22Rv1 (cell line): ENCODE results near the gene RBM15B.

Experiments used
- ZFX ChIP-seq: fragments of 450-650 bp; IDR thresholded peaks from 2 replicates; pipeline ENCODE4 v1.6.1; 2017; ENCODE audit warnings: antibody characterized with exemption, borderline replicate concordance
- TF ChIP-seq, protein P1 (sequence below): fragments of 450-650 bp; IDR thresholded peaks from 2 replicates; pipeline ENCODE4 v1.5.1; 2017; ENCODE audit warnings: mild to moderate bottlenecking

DNA sequence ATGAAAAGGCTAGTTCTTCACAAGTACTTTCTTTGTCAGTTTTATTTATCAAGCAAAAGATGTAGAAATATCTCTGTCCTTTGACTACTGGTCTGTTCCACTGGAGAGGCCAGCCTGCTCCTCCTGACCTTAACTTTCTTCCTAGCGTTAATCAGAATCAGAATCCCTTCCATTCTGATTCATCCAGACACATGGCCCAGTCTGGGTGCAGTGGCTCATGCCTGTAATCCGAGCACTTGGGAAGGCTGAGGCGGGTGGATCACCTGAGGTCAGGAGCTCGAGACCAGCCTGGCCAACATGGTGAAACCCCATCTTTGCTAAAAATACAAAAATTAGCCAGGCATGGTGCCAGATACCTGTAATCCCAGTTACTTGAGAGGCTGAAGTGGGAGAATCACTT, 38.0 kb upstream of the RBM15B start:
- TF ChIP-seq, protein P1, sequence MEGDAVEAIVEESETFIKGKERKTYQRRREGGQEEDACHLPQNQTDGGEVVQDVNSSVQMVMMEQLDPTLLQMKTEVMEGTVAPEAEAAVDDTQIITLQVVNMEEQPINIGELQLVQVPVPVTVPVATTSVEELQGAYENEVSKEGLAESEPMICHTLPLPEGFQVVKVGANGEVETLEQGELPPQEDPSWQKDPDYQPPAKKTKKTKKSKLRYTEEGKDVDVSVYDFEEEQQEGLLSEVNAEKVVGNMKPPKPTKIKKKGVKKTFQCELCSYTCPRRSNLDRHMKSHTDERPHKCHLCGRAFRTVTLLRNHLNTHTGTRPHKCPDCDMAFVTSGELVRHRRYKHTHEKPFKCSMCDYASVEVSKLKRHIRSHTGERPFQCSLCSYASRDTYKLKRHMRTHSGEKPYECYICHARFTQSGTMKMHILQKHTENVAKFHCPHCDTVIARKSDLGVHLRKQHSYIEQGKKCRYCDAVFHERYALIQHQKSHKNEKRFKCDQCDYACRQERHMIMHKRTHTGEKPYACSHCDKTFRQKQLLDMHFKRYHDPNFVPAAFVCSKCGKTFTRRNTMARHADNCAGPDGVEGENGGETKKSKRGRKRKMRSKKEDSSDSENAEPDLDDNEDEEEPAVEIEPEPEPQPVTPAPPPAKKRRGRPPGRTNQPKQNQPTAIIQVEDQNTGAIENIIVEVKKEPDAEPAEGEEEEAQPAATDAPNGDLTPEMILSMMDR = no peak
- TF ChIP-seq ZFX = no peak
